Astrocyte of the spinal cord (primary cell): Measurements from ENCODE around the gene FYB2.

Experiments used
- DNase-seq: peaks from one replicate; pipeline ENCODE4 v3.0.0; 2011; ENCODE audit warnings: low read depth, low spot score
- H3K4me3 ChIP-seq: 2 replicates; pipeline ENCODE4 v1.5.1; 2011; ENCODE audit warnings: low read depth, mild to moderate bottlenecking, low read length, moderate library complexity
- CTCF ChIP-seq: IDR thresholded peaks from 2 replicates; pipeline ENCODE4 v1.5.1; 2012; ENCODE audit warnings: low read depth, mild to moderate bottlenecking, low read length, inconsistent platforms
- in situ Hi-C: cut with HindIII; loops from 2 replicates; pipeline ENCODE4 v1.10.0; 2017; ENCODE audit warnings: low sequenced_read_pairs

FYB2 gene

GRCh38 chr1:56758135-56758534 is 61.1 kb downstream of the FYB2 start:
- in situ Hi-C loops: no loop called here
- TF ChIP-seq CTCF: no peak
- no peak overlapping the region for H3K4me3 ChIP-seq
- no peak for DNase-seq

GRCh38 chr1:56755911-56756310 is 63.3 kb downstream of the FYB2 start:
- DNase-seq: no peak
- in situ Hi-C loops: no loop called here
- TF ChIP-seq CTCF: no peak
- no peak overlapping the region for H3K4me3 ChIP-seq

- no peak for TF ChIP-seq CTCF
- H3K4me3 ChIP-seq: no peak overlapping the region
- no peak for DNase-seq
- in situ Hi-C loops: no loop called here
These were observed 64.3 kb downstream of the FYB2 start for GRCh38 chr1:56754708-56755479.

- no peak for DNase-seq
- no peak for TF ChIP-seq CTCF
- no peak overlapping the region for H3K4me3 ChIP-seq
- in situ Hi-C loops: no loop called here
These were observed 74.0 kb downstream of the FYB2 start for GRCh38 chr1:56745231-56745630.

GRCh38 chr1:56728964-56729363 is 90.2 kb downstream of the FYB2 start:
- in situ Hi-C loops: no loop called here
- no peak overlapping the region for H3K4me3 ChIP-seq
- DNase-seq: no peak
- no peak for TF ChIP-seq CTCF

- no peak overlapping the region for H3K4me3 ChIP-seq
- no peak for DNase-seq
- in situ Hi-C loops: no loop called here
- no peak for TF ChIP-seq CTCF
These were observed 92.5 kb downstream of the FYB2 start for GRCh38 chr1:56726706-56727105.
